ENCODE data around the gene COPS9.

Gene COPS9

DNA sequence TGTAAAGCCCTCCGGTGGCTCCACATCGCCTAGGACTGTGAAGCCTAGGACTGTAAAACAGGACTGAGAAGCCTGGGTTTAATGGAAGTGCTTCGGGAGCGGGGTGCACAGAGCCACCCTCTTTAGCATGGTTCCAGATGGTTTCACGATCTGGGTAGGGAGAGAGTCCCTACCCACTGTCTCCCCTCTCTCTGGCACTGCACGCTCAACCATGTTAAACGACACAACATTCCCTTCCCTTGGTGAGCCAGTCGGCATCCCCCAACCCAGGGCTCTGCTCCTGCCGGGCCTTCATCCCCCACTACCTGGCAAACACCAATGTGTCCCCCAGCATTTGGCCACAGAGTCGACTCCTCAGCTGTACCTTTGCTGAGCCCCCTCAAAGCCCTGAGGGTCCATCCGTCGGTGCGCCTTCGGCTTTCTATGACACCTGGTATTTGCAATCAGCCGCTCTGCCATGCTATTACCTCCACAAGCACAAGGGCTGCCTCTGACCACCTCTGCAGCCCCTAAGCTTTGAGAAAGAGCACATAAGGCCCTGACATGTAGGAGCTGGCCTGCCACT lies 1.1 kb downstream of the COPS9 start:
- no peak for DNase-seq (ENCODE audit: low read depth)

DNA sequence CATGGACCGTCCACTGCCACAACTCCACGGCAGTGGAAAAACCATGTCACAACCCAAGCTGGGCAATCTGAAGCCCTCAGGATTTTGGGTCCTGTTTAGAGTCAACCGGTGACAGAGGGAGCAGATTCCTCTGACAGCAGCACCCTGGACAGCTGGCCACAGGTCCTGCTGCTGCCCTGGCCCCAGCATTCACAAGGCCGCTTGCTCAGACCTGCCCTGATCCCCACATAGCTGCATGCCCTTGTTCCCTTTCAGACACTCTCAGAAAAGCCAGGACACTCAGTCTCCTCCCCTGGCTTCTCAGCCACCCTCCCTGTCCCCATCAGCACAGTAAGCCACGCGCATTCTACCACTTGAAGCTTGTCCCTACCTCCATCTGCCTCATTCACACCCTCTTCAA lies 1.6 kb downstream of the COPS9 start:
- DNase-seq (ENCODE audit: low read depth): no peak

DNA sequence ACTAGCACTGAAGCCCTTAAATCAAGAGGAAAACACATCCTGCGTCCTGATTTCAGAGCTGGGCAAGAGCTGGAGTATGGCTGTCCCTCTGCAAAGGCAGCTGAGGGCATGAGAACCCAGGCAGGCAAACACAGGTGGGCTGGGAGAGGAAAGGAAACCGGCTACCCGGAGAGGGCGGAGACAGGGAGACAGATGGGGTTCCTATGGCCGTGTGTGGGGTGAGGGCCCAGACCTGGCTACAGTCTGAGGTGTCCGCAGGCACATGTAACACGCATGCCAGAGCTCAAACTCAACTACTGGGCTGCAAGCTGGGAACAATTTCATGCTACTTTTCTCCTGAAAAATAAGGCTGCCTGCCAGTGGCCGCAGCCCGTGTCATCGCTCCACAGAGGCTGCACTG lies 2.7 kb downstream of the COPS9 start:
- no peak for DNase-seq (ENCODE audit: low read depth)

DNA sequence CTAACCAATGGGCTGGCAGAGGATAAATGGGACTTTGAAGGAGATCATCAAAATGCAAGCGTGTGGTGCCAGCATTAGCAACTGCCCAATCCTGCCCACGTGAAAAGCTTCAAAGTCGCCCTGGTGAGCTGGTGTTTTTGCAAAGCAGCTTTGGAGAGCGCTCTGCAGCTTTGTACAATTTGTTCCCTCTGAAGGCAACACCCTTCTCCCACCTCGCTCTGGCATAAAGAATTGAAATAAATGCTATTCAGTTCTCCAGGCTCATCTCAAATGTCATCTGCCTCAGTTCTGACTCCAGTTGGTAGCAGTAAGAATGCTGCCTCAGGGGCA lies 3.5 kb downstream of the COPS9 start:
- no peak for DNase-seq (ENCODE audit: low read depth)

DNA sequence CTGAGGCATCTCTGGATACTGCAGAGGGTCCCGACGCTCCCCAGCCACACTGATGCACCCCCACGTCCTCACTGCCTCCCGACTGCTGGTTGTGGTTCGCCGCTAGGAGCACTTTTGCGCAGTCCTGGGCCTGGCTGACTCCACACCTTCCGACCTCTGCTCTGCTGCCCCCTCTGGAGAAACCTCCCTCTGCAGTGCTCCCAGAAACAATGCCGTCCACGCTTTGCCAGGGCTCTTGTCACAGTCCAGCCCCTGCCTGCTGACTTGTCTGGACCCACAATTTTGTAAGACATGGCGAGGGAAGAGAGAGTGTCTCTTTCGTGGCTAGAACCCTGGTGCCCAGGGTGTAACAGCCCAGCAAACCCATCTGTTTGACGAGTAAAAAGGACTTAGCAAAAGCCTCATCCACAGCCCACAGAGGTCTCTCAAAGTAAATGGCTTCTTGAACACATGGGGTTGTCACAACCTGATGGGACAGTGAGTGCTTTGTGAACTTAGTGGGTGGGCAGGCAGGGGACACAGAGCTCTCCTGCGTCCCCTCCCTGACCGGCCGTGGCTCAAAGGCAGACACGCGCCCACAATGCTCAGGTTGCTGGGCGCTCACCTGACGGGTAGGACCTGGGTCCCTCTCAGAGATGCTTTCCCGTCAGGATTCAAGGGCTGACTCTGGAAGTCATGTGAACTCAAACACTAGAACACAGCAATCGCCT lies 4.0 kb downstream of the COPS9 start:
- DNase-seq (ENCODE audit: low read depth): no peak

DNA sequence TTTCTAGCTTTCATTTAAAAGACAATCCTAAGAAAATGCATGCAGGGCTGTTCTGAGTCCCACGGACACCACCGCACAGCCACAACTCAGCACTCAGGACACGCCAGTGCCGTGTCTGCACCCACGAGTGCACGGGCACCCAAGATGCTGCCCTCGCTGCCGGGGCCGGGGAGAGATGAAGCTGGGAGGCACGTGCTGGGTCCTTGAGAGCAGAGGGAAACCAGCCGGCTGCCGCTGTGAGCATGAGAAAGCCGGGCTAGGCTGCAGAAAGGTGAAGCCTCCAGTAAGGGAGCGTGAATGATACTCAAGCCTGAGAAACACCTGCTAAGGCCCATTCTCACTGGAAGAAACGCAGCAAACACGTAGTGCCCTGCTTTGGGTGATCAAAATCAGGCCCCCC lies 4.8 kb downstream of the COPS9 start:
- DNase-seq (ENCODE audit: low read depth): no peak

DNA sequence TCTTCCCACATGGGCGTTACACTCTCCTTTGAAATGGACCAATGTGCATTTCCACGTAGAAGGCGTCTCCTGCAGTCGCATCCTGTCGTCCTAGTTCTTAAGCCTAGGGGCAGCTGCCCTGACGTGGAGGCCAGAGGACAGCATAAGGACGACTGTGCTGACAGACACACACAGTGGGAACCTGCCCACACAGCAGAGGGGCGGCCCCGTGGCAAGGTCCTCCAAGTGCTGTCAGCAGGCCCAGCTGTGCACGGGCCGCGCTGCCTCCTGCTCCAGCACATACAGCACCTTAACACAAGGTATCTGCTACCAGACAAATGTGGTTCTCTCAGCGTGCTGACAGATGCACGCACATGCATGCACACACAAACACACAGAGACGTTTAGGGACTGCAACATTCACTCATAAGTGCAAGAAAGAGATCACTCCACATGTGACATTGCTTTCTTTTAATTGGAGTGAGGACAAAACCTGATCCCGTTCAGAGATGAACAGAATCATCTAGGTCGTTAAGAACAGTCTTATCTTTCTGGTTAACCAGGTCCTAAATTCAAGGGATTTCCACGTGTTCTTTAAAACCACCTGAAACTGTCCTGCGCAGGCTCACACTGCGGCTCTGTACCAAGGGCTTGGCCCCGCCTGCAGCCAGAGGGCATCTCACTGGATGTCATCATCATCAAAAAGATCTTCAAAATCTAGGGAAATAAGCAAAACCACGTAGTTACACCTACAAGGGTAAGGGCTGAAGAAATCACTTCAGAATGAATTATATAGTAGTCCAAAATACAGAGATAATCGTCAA lies 5.5 kb downstream of the COPS9 start:
- DNase-seq (ENCODE audit: low read depth): no peak

DNA sequence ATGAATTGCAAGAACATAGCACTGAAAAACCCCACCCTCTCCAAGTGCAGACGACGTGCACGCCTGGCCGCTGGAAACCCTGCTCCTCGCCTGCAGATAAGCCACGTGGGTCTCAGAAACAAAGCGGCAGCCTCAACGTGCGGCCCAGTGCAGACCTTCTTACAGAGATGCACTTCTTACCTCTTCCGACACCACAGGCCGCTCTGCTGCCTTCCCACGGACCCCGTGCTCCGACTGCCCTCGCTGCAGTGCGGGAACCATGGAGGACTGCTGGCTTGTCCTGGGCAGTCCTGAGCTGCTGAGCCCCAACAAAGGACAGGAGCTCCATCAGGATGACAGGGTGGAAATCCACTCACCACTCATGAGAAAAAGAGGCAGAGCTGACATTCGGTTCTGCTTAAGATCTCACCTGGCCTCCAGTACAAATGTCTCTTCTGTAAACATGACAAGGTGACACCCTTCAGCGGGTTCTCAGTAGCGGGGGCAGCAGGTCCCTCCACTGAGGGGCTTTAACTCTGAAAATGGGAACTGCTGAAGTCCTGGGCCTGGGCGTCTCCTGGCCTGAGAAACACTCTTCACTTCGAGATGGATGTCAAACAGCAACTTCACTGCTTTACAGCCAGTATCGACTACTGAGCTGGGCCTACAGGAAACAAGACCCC lies 6.2 kb downstream of the COPS9 start:
- no peak for DNase-seq (ENCODE audit: low read depth)

DNA sequence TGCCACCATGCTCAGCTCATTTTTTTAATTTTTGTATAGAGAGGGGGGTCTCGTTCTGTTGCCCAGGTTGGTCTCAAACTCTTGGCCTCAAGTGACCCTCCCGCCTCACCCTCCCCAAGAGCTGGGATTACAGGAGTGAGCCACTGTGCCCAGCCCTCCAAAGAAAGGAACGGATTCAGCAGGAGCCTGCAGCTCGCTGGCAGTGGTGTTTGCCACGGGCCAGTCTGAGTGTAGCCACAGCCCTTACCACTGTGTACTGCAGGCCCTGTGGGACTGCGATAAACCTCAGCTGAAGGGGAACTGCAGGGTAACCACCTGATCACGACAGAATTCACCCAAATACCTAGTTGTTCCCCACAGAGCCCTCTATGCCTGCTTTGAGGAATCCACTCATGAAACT lies 6.8 kb downstream of the COPS9 start:
- no peak for DNase-seq (ENCODE audit: low read depth)

DNA sequence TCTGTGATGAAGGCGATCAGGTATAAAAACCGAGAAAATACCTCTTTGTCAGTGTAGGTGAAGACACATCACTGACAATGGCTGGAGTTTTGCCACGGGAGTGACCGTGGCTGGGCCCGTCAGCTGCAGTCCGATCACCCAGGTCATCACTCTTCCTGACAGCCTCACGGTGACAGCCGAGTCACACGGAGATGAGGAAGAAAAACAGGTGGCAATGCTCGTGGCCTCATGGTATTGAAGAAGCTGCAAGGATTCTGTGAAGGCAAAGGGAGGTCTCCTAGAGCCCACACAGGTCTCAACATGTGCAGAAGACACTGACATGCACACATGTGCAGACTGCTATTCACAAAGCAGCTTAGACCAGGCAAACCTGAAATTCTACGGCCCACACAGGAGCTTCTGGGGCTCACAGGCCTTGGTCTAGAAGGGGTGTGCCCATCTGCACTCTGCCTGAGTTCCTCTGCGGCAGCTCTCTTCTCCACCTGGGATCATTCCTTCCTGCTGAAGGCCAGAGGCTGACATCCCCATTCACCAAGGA lies 7.4 kb downstream of the COPS9 start:
- no peak for DNase-seq (ENCODE audit: low read depth)

DNA sequence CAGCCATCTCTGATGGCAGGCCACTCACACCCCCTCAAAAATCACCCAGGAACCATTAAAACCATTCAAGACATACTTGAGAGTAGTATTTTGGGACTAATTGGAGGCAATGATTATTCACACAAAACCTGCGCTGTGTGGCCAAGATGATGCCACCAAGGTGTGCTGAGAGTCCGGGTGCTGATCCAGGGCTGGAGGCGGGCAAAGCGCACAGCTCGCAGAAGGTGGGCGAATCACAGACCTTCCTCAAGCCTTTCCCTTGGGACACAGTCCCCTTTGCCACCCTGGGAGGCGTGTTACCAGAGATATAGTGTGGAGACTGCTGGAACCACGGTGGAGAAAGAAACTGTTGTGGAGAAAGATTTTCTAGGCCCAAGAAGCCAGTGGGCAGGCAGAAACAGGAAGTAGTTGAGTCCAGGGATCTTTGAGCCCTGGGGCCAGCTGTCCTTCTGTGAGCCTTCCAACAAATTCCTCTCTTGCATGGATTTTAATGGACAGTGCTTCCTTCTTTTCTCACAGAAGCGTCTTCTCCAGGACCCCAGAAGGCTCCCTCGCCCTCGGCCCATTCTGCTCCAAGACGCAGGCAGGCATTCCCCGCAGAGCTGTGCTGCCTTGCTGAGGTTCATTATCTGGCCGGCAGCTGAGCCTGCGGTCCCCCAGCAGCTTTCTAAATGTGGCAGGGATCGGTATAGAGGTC lies 8.0 kb downstream of the COPS9 start:
- DNase-seq (ENCODE audit: low read depth): no peak

DNA sequence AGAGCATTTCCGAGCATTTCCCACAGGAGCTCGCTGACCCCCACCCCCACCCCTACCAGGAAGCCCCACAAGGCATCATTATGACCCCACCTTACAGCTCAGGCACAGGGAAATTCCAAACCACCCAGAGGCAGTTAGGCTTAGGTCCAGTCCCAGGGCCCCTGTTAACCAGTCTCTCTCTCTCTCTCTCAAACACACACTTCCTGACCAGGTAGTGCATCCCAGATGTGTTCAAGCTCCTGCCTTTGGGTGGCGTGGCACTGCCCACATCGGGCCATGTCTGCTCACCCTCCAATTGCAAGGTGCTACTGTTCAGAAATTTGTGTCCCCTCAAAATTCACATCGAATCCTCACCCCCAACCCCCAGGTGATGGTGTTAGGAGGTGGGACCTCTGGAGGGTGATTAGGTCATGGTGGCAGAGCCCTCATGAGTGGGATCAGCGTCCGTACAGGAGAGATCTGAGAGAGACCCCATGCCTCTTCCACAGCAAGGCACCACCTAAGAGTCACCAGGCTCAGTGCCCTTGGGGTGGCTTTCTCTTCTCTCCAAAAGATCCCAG lies 8.8 kb downstream of the COPS9 start:
- no peak for DNase-seq (ENCODE audit: low read depth)

DNA sequence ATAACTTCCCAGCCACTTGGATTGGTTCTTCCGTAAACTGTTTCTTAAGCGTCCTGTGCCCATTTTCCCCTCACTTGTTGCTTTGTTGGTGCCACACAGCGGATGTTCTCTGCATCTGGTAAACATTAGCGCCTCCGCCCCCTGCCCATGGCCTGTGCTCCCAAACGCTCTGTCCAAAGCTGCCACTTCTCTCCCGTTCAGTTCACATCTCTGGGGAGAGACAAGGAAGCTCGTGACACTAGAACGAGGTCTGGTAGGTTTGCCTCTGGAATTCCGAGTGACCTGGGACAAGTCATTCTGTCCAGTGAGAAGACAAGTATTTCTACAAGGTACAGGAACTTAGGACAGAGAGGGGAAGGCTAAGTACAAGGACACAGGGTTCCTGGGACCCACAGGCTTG lies 9.4 kb downstream of the COPS9 start:
- DNase-seq (ENCODE audit: low read depth): no peak

DNA sequence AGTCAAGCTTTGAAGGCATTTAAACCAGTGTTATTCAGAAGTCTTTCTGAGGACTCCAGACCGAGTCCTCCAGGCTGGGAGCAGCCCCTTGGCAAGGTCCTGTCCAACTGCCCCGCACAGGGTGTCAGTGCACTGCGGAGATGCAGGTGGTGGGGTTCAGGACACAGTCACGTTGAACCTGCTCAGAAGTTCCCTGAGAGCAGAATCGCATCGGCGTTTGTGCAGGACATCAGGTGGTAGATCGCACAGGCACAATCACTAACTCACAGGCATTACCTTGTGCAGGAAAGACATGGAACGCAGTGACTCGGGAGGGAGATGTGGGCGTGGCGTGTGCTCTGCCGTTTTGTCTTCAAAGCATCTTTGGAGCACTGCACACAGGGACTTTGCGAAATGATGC lies 10.4 kb downstream of the COPS9 start:
- no peak for DNase-seq (ENCODE audit: low read depth)

DNA sequence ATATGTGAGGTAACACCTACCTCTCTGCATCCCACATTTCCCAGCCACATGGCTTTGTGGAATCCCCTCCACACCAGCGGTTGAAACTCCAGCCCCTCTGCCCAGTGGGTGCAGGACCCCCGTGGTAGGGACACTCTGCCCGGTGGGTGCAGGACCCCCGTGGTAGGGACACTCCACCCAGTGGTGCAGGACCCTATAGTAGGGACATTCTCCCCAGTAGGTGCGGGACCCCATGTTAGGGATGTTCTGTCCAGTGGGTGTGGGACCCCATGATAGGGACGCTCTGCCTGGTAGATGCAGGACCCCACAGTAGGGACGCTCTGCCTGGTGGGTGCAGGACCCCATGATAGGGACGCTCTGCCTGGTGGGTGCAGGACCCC lies 11.5 kb downstream of the COPS9 start:
- no peak for DNase-seq (ENCODE audit: low read depth)

DNA sequence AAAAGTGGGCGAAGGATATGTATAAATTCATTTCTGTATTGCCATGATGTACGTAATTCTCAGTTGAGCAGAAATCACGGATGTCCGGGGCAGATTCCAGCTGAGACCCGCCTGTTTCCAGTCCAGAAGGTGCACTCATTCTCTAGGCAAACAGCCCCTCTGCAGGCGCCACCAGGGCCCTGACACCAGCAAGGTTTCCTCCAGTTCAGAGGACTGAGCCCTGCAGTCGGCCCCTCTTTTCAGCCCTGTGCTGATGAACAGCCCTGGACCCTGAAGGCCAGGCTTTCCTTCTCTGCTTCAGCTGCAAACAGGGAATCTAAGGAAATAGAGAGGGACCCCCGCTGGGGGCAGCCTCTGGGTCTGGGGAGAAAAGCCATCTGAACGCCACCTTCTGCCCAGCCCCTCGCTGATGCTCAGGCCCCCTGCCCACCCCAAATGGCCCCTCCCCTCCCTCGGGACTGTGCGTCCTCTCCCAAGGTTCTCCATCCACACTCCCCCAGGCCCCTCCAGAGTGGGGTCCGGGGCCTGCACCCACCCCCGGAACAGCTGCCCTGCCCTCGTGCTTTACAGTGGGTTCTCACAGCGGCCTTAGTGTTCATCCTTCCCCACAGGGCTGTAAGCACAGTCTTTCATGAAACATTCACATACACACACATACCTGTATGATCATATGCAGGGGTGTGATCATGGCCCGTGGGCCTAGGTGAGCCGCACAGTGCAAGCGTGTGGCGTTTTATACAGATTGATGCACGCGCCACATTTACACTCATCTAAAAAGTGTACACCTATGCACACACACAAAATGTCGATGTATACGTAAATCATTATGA lies 12.1 kb downstream of the COPS9 start:
- no peak for DNase-seq (ENCODE audit: low read depth)

DNA sequence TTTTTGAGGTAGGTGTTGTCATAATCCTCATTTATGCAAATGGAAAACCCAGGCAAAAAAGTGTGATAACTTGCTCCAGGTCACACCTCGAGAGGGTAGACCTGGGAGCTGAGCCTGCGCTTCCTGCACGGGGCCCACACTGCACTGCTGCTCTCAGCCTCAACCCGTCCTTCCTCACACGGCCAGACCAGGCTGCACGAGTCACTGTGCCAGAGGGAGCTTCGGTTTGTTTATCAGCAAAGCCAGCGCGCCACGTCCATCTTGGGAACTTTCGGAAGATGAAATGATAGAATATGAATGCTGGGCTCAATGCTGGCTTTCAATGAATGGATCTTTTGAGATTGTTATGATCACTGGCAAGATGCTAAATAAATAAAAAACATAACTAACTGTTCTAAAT lies 14.4 kb downstream of the COPS9 start:
- no peak for DNase-seq (ENCODE audit: low read depth)

DNA sequence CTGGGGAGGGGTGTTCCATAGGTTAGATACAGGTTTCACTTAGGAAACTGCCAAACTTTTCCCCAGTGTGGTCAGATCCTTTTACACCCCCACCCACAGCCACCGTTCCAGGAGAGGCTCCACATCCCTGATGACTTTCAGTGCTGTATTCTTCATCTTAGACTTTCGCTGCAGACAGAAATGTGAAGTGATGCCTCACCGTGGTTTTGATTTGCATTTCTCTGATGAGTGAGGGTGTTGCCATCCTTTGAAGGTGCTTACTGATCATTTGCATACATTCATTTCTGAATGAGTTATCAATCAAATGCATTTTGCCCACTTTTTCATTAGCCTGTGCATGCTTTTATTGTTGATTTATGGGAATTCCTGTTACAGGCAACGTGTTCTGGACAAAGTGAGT lies 14.9 kb downstream of the COPS9 start:
- no peak for DNase-seq (ENCODE audit: low read depth)

DNA sequence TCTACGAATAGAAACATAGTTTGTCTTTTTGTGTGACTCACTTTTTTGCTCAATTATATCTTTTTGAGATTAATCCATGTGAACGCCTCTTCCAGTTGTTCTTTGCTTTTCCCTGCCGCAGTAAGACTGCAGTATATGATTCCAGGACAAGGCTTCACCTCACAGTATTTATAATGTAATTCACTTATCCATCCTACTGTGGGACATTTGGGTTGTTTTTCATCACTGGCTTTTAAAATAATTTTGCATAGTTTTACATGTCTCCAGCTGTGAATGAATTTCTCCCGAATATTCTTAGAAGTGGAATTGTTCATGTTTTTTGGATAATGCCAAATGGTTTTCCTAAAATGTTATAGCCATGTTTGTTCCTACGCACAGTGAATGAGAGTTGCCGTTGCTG lies 21.9 kb downstream of the COPS9 start:
- no peak for DNase-seq (ENCODE audit: low read depth)

DNA sequence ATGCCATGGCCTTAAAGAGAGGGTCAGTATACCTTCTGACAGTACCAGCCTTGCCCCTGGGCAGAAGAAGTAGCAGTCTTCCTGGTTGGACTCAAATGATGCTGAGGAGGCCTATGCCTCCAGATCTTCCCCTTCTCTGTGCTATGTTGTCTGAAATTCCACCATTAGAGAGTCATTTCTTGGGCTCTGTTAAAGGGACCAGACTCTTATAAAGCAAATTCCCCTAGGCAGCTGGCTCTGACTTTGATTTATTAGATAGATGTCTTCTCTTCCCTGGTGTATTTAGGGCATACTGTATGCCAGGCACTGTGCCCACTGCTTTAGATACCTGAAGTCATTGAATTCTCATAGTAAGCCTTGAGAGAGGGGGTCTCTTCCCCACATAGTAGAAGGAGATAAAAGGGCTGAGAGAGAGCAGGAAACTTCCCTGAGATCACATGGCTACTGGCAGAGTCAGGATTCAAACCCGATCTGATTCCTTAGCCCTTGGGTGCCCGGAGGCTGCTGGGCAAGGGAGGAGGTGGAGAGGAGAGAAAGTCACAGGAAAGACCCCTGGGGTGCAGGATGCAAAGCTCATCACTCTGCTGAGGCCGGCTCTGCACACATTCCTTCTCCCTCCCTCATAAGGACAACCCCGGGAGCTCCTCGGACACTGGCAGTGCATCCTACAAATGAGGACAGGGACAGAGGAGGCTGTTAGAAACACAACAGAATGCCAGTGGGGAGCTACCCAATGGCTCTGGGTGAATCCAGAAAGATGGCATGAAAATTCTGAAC lies 23.0 kb downstream of the COPS9 start:
- DNase-seq (ENCODE audit: low read depth): no peak

Measured in HS-27A (cell line).